ENCODE results near the gene PIK3C2G.

DNA sequence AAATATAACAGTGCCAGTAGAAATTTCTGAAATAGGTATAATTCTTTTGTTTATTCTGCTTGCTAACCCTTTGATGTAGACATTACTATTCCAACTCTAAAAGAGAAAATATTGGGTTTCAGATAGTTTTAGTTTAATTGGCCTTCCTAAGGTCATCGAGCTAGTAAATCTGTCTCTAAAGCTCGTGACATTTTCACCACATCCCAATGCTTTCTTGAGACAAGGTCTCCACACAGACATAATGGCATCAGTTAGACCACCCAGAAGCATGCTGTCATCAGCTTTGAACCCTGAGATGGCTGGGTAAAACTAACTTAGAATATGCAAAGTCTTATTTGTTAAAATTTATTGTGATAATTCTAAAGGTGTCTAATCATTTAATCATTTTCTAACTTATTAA is 52.0 kb downstream of the PIK3C2G start:
- no peak for TF ChIP-seq EZH2 (IDR thresholded peaks at IDR 0.05)
- TF ChIP-seq CTCF (IDR thresholded peaks at IDR 0.05 in 2 of 3, conservative IDR thresholded peaks at IDR 0.05 in 1 of 3; ENCODE audit: borderline replicate concordance in 1 of 3, insufficient read depth in 1 of 3, low read depth in 2 of 3, low read length in 2 of 3): no peak
- TF ChIP-seq CBX3 (IDR thresholded peaks at IDR 0.05; ENCODE audit: low read depth): no peak

Measured in HCT116 (cell line).